GM13976 (cell line): Measurements from ENCODE around the gene ACTN2.

Experiments used
- DNase-seq: peaks from one replicate; pipeline ENCODE4 v3.0.0; 2012; ENCODE audit warnings: low spot score
- CTCF ChIP-seq: IDR thresholded peaks from 2 replicates; pipeline ENCODE4 v1.5.1; 2012; ENCODE audit warnings: borderline replicate concordance, mild to moderate bottlenecking; ENCODE audit not compliant: insufficient read depth; ENCODE audit errors: extremely low read depth, missing control alignments, control extremely low read depth
- in situ Hi-C: fragments of 300-500 bp; cut with MboI; formaldehyde crosslinking; loops from one replicate; pipeline ENCODE4 v1.12.0; 2022; ENCODE audit warnings: low sequenced_read_pairs, mixed read lengths, inconsistent platforms; ENCODE audit not compliant: unreplicated experiment

The ACTN2 gene

GRCh38 chr1:236795035-236795756 lies 108.9 kb downstream of the ACTN2 start, which contains the start of gene MTR:
TSS of gene MTR (plus strand) at chr1:236795292. CDS start at chr1:236795704, 412 bp downstream.
- in situ Hi-C loops: no loop called here
- TF ChIP-seq CTCF: no peak
- DNase-seq: peak; percentile 98

- in situ Hi-C loops: no loop called here
- TF ChIP-seq CTCF: no peak
- no peak for DNase-seq
These were observed 109.7 kb downstream of the ACTN2 start for GRCh38 chr1:236795757-236796667.

- TF ChIP-seq CTCF: no peak
- in situ Hi-C loops: no loop called here
- no peak for DNase-seq
These were observed 112.7 kb downstream of the ACTN2 start for GRCh38 chr1:236799001-236799400.

- DNase-seq: no peak
- in situ Hi-C loops: no loop called here
- TF ChIP-seq CTCF: no peak
These were observed 113.8 kb downstream of the ACTN2 start for GRCh38 chr1:236800002-236800620.

GRCh38 chr1:236800623-236801022 lies 114.3 kb downstream of the ACTN2 start:
- in situ Hi-C loops: no loop called here
- no peak for TF ChIP-seq CTCF
- no peak for DNase-seq

- no peak for TF ChIP-seq CTCF
- DNase-seq: no peak
- in situ Hi-C loops: no loop called here
These were observed 116.0 kb downstream of the ACTN2 start for GRCh38 chr1:236802264-236802663.
